H1 (cell line): ENCODE results near the gene PTGDS. TPM values are rescaled to one million over a fixed set of nuclear protein-coding genes. Genes with fewer than 3 reads are reported as not detected.

Experiments
- CTCF ChIA-PET: fragments of 300-600 bp; sonication (Branson Sonifier 250); formaldehyde crosslinking; loops from one replicate; lab custom pipeline; 2021; ENCODE audit not compliant: partially characterized antibody; lab: Charles Lee
- POLR2A ChIA-PET: fragments of 300-600 bp; sonication (Branson Sonifier 250); formaldehyde crosslinking; loops from one replicate; lab custom pipeline; 2021; ENCODE audit warnings: inconsistent platforms; ENCODE audit not compliant: partially characterized antibody; lab: Charles Lee
- DNase-seq, 2 experiments: peaks; one replicate each; pipeline versions ENCODE4 v3.0.0 to v3.0.0-alpha.2; 2010 to 2022; ENCODE audit warnings: low spot score in 2 of 2, low read depth in 1 of 2, mixed read lengths in 1 of 2
- FAIRE-seq: peaks from 2 replicates; lab custom pipeline; 2011; peaks lifted over from hg19 to GRCh38; lab: Jason Lieb, UNC
- H2AFZ ChIP-seq: 2 replicates; pipeline ENCODE4 v1.8.1; 2012; ENCODE audit warnings: low read length, inconsistent platforms
- H2AK5ac ChIP-seq: 2 replicates; pipeline ENCODE4 v1.6.1; 2013; ENCODE audit warnings: low read depth, low read length
- H2BK120ac ChIP-seq: replicated peaks from 2 replicates; pipeline ENCODE3; 2013; ENCODE audit warnings: low read depth, low read length, inconsistent platforms
- H2BK12ac ChIP-seq: 2 replicates; pipeline ENCODE4 v1.6.1; 2013; ENCODE audit warnings: low read depth, low read length
- H2BK15ac ChIP-seq: 2 replicates; pipeline ENCODE4 v1.6.1; 2013; ENCODE audit warnings: low read length
- H2BK20ac ChIP-seq: 2 replicates; pipeline ENCODE4 v1.6.1; 2013; ENCODE audit warnings: low read length
- H2BK5ac ChIP-seq: 2 replicates; pipeline ENCODE4 v1.6.1; 2013; ENCODE audit warnings: low read depth, low read length
- H3K14ac ChIP-seq: 2 replicates; pipeline ENCODE4 v1.6.1; 2013; ENCODE audit warnings: inconsistent platforms; ENCODE audit not compliant: insufficient read length
- H3K18ac ChIP-seq: 2 replicates; pipeline ENCODE4 v1.6.1; 2013; ENCODE audit warnings: low read length; ENCODE audit errors: extremely low read depth
- H3K23ac ChIP-seq: 2 replicates; pipeline ENCODE4 v1.6.1; 2013; ENCODE audit warnings: inconsistent platforms; ENCODE audit not compliant: insufficient read length
- H3K23me2 ChIP-seq: 2 replicates; pipeline ENCODE4 v1.6.1; 2013; ENCODE audit warnings: low read depth, low read length
- H3K27ac ChIP-seq: 2 replicates; pipeline ENCODE4 v1.6.1; 2011; ENCODE audit warnings: low read depth, low read length, inconsistent platforms
- H3K27me3 ChIP-seq, 4 experiments: replicated peaks in 1 of 4; 1 replicate in 1 of 4; 2 replicates in 3 of 4; pipeline versions ENCODE4 v1.6.1 to v1.8.1; 2011 to 2013; ENCODE audit warnings: low read length in 3 of 4, mild to moderate bottlenecking in 3 of 4, inconsistent platforms in 2 of 4, mixed read lengths in 2 of 4, moderate library complexity in 1 of 4; ENCODE audit not compliant: control insufficient read depth in 3 of 4, insufficient read depth in 3 of 4; ENCODE audit errors: extremely low read depth in 1 of 4
- H3K36me3 ChIP-seq, 4 experiments: 2 replicates each; pipeline versions ENCODE4 v1.6.1 to v1.8.1; 2011 to 2013; ENCODE audit warnings: mild to moderate bottlenecking in 4 of 4, low read length in 3 of 4, moderate library complexity in 2 of 4, control low read depth in 1 of 4, inconsistent platforms in 1 of 4; ENCODE audit not compliant: insufficient read depth in 4 of 4, control insufficient read depth in 2 of 4
- H3K4ac ChIP-seq: replicated peaks from 2 replicates; pipeline ENCODE3; 2013; ENCODE audit warnings: low read length, low read depth, mixed read lengths, inconsistent platforms; ENCODE audit not compliant: insufficient read length
- H3K4me1 ChIP-seq, 4 experiments: replicated peaks in 1 of 4; 1 replicate in 1 of 4; 2 replicates in 3 of 4; pipeline versions ENCODE4 v1.6.1 to v1.8.1; 2011 to 2013; ENCODE audit warnings: low read length in 3 of 4, inconsistent platforms in 2 of 4, mixed read lengths in 1 of 4; ENCODE audit not compliant: insufficient read depth in 4 of 4, control insufficient read depth in 3 of 4
- H3K4me2 ChIP-seq, 2 experiments: 2 replicates each; pipeline versions ENCODE4 v1.6.1 to v1.8.1; 2011 to 2013; ENCODE audit warnings: low read depth in 2 of 2, low read length in 2 of 2, control low read depth in 1 of 2, inconsistent platforms in 1 of 2, mild to moderate bottlenecking in 1 of 2; ENCODE audit not compliant: insufficient read depth in 1 of 2
- H3K4me3 ChIP-seq, 4 experiments: fragments of 200-600, 300-600 bp in 1 of 4; sonication (generic), shearing (Covaris generic), sonication (Bioruptor Twin) in 1 of 4; 2 replicates each; pipeline versions ENCODE4 v1.5.1 to v1.8.1; 2011 to 2016; ENCODE audit warnings: low read length in 4 of 4, low read depth in 3 of 4, control low read depth in 2 of 4, inconsistent platforms in 2 of 4, mild to moderate bottlenecking in 2 of 4, mixed read lengths in 1 of 4, moderate library complexity in 1 of 4; ENCODE audit not compliant: insufficient read depth in 2 of 4; ENCODE audit errors: extremely low read depth in 1 of 4
- H3K56ac ChIP-seq: replicated peaks from 2 replicates; pipeline ENCODE3; 2013; ENCODE audit warnings: low read depth, mild to moderate bottlenecking, mixed read lengths, low read length, inconsistent platforms; ENCODE audit not compliant: insufficient read length
- H3K79me1 ChIP-seq: 2 replicates; pipeline ENCODE4 v1.6.1; 2013; ENCODE audit warnings: low read depth, low read length, control low read depth
- H3K79me2 ChIP-seq, 2 experiments: 2 replicates each; pipeline versions ENCODE4 v1.6.1 to v1.8.1; 2012 to 2013; ENCODE audit warnings: low read length in 2 of 2, mild to moderate bottlenecking in 2 of 2, inconsistent platforms in 1 of 2; ENCODE audit not compliant: insufficient read depth in 2 of 2, control insufficient read depth in 1 of 2
- H3K9ac ChIP-seq, 4 experiments: replicated peaks in 1 of 4; 1 replicate in 1 of 4; 2 replicates in 3 of 4; pipeline versions ENCODE4 v1.6.1 to v1.8.1; 2011 to 2013; ENCODE audit warnings: low read depth in 3 of 4, low read length in 3 of 4, control low read depth in 2 of 4, mild to moderate bottlenecking in 2 of 4, moderate library complexity in 2 of 4, inconsistent platforms in 1 of 4; ENCODE audit errors: extremely low read depth in 1 of 4
- H3K9me3 ChIP-seq, 2 experiments: 2 replicates each; pipeline versions ENCODE4 v1.6.1 to v1.8.1; 2012 to 2013; ENCODE audit warnings: mild to moderate bottlenecking in 2 of 2, moderate library complexity in 2 of 2, control low read depth in 1 of 2, inconsistent platforms in 1 of 2, low read depth in 1 of 2, low read length in 1 of 2, mixed read lengths in 1 of 2; ENCODE audit not compliant: insufficient read depth in 2 of 2
- H4K20me1 ChIP-seq, 2 experiments: replicated peaks in 1 of 2; 2 replicates each; pipeline versions ENCODE3 to v1.8.1; 2011 to 2013; ENCODE audit warnings: inconsistent platforms in 2 of 2, low read length in 2 of 2, mild to moderate bottlenecking in 1 of 2; ENCODE audit not compliant: insufficient read depth in 2 of 2, control insufficient read depth in 1 of 2
- H4K5ac ChIP-seq: 2 replicates; pipeline ENCODE4 v1.6.1; 2013; ENCODE audit warnings: low read length, low read depth, mixed read lengths, inconsistent platforms; ENCODE audit not compliant: insufficient read length
- H4K8ac ChIP-seq: 2 replicates; pipeline ENCODE4 v1.8.0; 2013; ENCODE audit warnings: mild to moderate bottlenecking, moderate library complexity, low read length, inconsistent platforms; ENCODE audit not compliant: insufficient read depth; ENCODE audit errors: extremely low read depth
- H4K91ac ChIP-seq: replicated peaks from 2 replicates; pipeline ENCODE3; 2013; ENCODE audit warnings: low read length, mixed read lengths, inconsistent platforms; ENCODE audit not compliant: insufficient read length
- BRCA1 ChIP-seq: IDR thresholded peaks from 2 replicates; pipeline ENCODE4 v1.6.1; 2012; ENCODE audit warnings: low read depth, low read length, improper control_type of control experiment
- CEBPB ChIP-seq: IDR thresholded peaks from 2 replicates; pipeline ENCODE4 v1.6.1; 2012; ENCODE audit warnings: low read depth, low read length
- CTBP2 ChIP-seq: IDR thresholded peaks from 2 replicates; pipeline ENCODE4 v1.7.0; 2011; ENCODE audit warnings: borderline replicate concordance, mild to moderate bottlenecking, moderate library complexity, mixed read lengths, low read length; ENCODE audit not compliant: insufficient read depth, insufficient read length
- EZH2 ChIP-seq: fragments of 200-600 bp; sonication (generic); IDR thresholded peaks from 2 replicates; pipeline ENCODE4 v1.7.1; 2012; ENCODE audit warnings: low read depth, mild to moderate bottlenecking, moderate library complexity, low read length, inconsistent platforms; ENCODE audit not compliant: severe bottlenecking
- HDAC6 ChIP-seq: IDR thresholded peaks from one replicate; pipeline ENCODE4 v1.7.1; 2012; ENCODE audit warnings: low read depth, mild to moderate bottlenecking, inconsistent platforms, low read length, moderate library complexity
- JUND ChIP-seq: IDR thresholded peaks from 2 replicates; pipeline ENCODE4 v1.6.1; 2011; ENCODE audit warnings: mild to moderate bottlenecking, improper control_type of control experiment, low read length
- RFX5 ChIP-seq: IDR thresholded peaks from 2 replicates; pipeline ENCODE4 v1.6.1; 2011; ENCODE audit warnings: low read depth, low read length, improper control_type of control experiment, borderline replicate concordance
- SIRT6 ChIP-seq: IDR thresholded peaks from one replicate; pipeline ENCODE4 v1.7.1; 2012; ENCODE audit warnings: low read length, inconsistent platforms
- TBP ChIP-seq: IDR thresholded peaks from 2 replicates; pipeline ENCODE4 v1.6.1; 2011; ENCODE audit warnings: low read depth, low read length, improper control_type of control experiment
- USF2 ChIP-seq: IDR thresholded peaks from 2 replicates; pipeline ENCODE4 v1.6.1; 2011; ENCODE audit warnings: low read length, improper control_type of control experiment
- YY1 ChIP-seq: IDR thresholded peaks from 2 replicates; pipeline ENCODE4 v1.6.1; 2011; ENCODE audit warnings: low read depth, mild to moderate bottlenecking, low read length
- WGBS, 2 experiments: shearing (Covaris generic) in 1 of 2; methylation state at CpG; one replicate each; pipeline versions ENCODE4 v1.1.6 to v1.1.7; 2013 to 2015; ENCODE audit warnings: low lambda C conversion rate in 2 of 2, mixed read lengths in 2 of 2, inconsistent platforms in 1 of 2, low coverage in 1 of 2, missing lambda C conversion rate in 1 of 2; ENCODE audit not compliant: insufficient replicate concordance in 2 of 2, insufficient coverage in 1 of 2, insufficient read length in 1 of 2; ENCODE audit errors: extremely low coverage in 1 of 2, missing lambda C conversion rate in 1 of 2; 5-methylcytosine and 5-hydroxymethylcytosine counted together
- polyA plus RNA-seq, 7 experiments: library from polyadenylated mRNA; depleted of rRNA in 3 of 7; stranded (reverse) in 5 of 7; unstranded in 2 of 7; fragments of >200 nt in 5 of 7; fragments of 200-250 nt in 2 of 7; gene quantifications; 1 replicate in 5 of 7; 2 replicates in 1 of 7; 4 replicates in 1 of 7; pipeline versions ENCODE4 v1.2.1 to v1.2.3, GENCODE V29; 2011 to 2013; ENCODE audit warnings: missing spikeins in 2 of 7, mixed read lengths in 2 of 7
- total RNA-seq: library from RNA; stranded (reverse); fragmentation: NEBNext Ultra II Directional; extraction: Animal tissue kit (Norgen Biotek cat#: 25700); gene quantifications from 2 replicates; pipeline ENCODE4 v1.2.1, GENCODE V29; 2021

PTGDS gene
- total and polyA plus RNA-seq, 2 of the 8 experiments (the other 6 are each of a cell fraction or from before 2014, with no cell fraction given) = 1.7 to 2.3 TPM

- H4K5ac ChIP-seq = no peak overlapping the region
- H3K27ac ChIP-seq = no peak overlapping the region
- WGBS, 2 experiments = 93% methylated on average over 7 of the region's 7 CpGs; no CpG with 5 or more reads in 1 of the 2 experiments
- ChIA-PET POLR2A (interaction anchor here (1.1 kb wide), 1 partner anchor 223 kb away, joined by 4 read pairs; no protein-coding TSS in a partner anchor), CTCF (interaction anchor here (0.6 to 7.2 kb wide), 8 partner anchors 7 to 75 kb away, joined by 3 to 54 read pairs (median 4); partner anchors contain the start of genes ABCA2, FUT7, LCNL1 and PTGDS)
- no peak for DNase-seq
- H2AK5ac ChIP-seq = no peak overlapping the region
- H3K79me1 ChIP-seq = no peaks in the 10 kb centered on the region
- no peak overlapping the region for H4K8ac ChIP-seq
- no peak overlapping the region for H3K9ac ChIP-seq
- no peak overlapping the region for H3K4me2 ChIP-seq
- no peak overlapping the region for H3K14ac ChIP-seq
- H3K4ac ChIP-seq = no peak overlapping the region
- H3K4me1 ChIP-seq = peaks cover 0 to 9% (median 6%) of the 10 kb centered on the region in 4 experiments; a peak in 5 of 7 replicates
- H3K23me2 ChIP-seq = no peaks in the 10 kb centered on the region; the same call in 1 of the 2 replicates
- H2BK15ac ChIP-seq = no peak overlapping the region
- H2AFZ ChIP-seq = no peak overlapping the region
- peaks cover 0 to 8% of the 10 kb centered on the region in 2 experiments for H4K20me1 ChIP-seq
- H3K18ac ChIP-seq = no peak overlapping the region
- no peak overlapping the region for H2BK20ac ChIP-seq
- no peak overlapping the region for H2BK120ac ChIP-seq
- H3K4me3 ChIP-seq = no peak overlapping the region
- FAIRE-seq = no peak
- H4K91ac ChIP-seq = no peak overlapping the region
- no peaks in the 10 kb centered on the region for H3K9me3 ChIP-seq
- H3K56ac ChIP-seq = no peak overlapping the region
- H3K79me2 ChIP-seq = no peaks in the 10 kb centered on the region
- H3K27me3 ChIP-seq = peaks cover 1 to 15% (median 10%) of the 10 kb centered on the region in 4 experiments; a peak in 6 of 7 replicates
- H2BK12ac ChIP-seq = no peak overlapping the region
- no peak overlapping the region for H2BK5ac ChIP-seq
- no peak overlapping the region for H3K23ac ChIP-seq
- no peaks in the 10 kb centered on the region for H3K36me3 ChIP-seq
- TF ChIP-seq HDAC6 = no peak
- TF ChIP-seq TBP = no peak
- no peak for TF ChIP-seq YY1
- no peak for TF ChIP-seq BRCA1
- no peak for TF ChIP-seq RFX5
- TF ChIP-seq CTBP2 = no peak
- no peak for TF ChIP-seq JUND
- TF ChIP-seq CEBPB = no peak
- TF ChIP-seq USF2 = no peak
- TF ChIP-seq SIRT6 = no peak
- no peak for TF ChIP-seq EZH2
Observed at GRCh38 chr9:137023157-137023556, 45.9 kb downstream of the PTGDS start.
